ENCODE data around the gene AKNA.
A peak's percentile ranks its signal among the peaks of the same experiment; 100 is the strongest.

Gene AKNA, protein sequence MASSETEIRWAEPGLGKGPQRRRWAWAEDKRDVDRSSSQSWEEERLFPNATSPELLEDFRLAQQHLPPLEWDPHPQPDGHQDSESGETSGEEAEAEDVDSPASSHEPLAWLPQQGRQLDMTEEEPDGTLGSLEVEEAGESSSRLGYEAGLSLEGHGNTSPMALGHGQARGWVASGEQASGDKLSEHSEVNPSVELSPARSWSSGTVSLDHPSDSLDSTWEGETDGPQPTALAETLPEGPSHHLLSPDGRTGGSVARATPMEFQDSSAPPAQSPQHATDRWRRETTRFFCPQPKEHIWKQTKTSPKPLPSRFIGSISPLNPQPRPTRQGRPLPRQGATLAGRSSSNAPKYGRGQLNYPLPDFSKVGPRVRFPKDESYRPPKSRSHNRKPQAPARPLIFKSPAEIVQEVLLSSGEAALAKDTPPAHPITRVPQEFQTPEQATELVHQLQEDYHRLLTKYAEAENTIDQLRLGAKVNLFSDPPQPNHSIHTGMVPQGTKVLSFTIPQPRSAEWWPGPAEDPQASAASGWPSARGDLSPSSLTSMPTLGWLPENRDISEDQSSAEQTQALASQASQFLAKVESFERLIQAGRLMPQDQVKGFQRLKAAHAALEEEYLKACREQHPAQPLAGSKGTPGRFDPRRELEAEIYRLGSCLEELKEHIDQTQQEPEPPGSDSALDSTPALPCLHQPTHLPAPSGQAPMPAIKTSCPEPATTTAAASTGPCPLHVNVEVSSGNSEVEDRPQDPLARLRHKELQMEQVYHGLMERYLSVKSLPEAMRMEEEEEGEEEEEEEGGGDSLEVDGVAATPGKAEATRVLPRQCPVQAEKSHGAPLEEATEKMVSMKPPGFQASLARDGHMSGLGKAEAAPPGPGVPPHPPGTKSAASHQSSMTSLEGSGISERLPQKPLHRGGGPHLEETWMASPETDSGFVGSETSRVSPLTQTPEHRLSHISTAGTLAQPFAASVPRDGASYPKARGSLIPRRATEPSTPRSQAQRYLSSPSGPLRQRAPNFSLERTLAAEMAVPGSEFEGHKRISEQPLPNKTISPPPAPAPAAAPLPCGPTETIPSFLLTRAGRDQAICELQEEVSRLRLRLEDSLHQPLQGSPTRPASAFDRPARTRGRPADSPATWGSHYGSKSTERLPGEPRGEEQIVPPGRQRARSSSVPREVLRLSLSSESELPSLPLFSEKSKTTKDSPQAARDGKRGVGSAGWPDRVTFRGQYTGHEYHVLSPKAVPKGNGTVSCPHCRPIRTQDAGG (N-terminal part only)

DNA sequence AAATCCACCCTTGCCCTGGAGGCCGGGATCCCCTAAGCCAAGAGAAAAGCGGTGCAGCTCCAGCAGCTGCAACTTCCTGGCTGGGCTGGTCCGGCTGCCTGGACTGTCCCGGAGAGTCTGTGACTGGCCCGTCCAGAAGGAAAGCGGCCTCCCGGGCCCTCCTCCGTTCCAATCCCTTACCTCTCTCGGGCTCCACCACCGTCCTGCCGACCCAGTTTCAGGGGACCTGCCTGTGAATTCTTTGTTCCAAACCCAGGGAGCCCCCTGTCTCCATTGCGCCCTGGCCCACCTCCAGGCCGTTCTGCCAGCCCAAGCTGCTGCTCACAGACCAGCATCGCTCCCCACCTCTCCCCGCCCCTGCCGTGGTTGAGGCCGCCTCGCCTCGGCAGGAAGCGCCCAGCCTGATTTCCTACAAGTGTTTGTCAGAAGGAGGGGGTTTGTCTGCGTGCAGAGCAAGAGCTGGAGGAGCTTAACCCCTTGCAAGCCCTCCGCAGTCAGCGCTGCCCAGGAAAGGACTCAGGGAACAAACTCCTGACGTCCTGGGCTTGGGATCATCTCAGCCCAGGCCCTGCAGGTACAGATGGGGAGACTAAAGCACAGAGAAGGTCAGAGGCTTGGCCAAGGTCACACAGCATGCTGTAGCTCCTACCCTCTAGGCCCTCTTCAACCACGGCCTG is at the start of gene AKNA:
AKNA (minus strand) TSS at position 303 of the 677 bp plus-strand sequence. CDS start 6,649 bp downstream, outside the sequence.
- TF ChIP-seq, protein P1, sequence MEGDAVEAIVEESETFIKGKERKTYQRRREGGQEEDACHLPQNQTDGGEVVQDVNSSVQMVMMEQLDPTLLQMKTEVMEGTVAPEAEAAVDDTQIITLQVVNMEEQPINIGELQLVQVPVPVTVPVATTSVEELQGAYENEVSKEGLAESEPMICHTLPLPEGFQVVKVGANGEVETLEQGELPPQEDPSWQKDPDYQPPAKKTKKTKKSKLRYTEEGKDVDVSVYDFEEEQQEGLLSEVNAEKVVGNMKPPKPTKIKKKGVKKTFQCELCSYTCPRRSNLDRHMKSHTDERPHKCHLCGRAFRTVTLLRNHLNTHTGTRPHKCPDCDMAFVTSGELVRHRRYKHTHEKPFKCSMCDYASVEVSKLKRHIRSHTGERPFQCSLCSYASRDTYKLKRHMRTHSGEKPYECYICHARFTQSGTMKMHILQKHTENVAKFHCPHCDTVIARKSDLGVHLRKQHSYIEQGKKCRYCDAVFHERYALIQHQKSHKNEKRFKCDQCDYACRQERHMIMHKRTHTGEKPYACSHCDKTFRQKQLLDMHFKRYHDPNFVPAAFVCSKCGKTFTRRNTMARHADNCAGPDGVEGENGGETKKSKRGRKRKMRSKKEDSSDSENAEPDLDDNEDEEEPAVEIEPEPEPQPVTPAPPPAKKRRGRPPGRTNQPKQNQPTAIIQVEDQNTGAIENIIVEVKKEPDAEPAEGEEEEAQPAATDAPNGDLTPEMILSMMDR (IDR thresholded peaks at IDR 0.05) = no peak
- Mint-ChIP-seq H3K27me3 (ENCODE audit: low read depth, poor library complexity) (no peaks in the 10 kb centered on the region), H3K9me3 (no peaks in the 10 kb centered on the region), H3K27ac (peak within 1 kb of the TSS; percentile 49), H3K4me3 (peak within 1 kb of the TSS; percentile 83), H3K36me3 (ENCODE audit: low read depth) (no peaks in the 10 kb centered on the region), H3K4me1 (peaks cover 88% of the 10 kb centered on the region)
- DNase-seq = peak; percentile 75

DNA sequence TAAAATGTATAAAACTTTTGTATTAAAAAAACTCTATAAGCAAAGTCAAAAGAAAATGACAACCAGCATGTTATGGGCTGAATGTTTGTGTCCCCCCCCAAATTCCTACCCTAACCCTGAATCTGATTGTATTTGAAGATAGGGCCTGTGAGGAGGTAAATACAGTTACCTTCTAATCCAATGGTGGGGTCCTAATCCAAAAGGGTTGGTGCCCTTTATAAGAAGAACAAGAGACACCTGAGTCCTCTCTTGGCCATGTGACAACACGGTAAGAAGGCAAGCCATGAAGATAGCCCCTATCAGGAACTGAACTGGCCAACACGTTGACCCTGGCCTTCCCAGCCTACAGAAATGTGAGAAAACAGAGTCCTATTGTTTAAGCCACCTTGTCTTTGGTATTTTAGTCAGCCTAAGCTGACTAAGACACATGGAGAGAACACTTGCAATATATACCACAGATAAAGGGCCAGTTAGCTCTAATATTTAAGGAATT is 49.7 kb upstream of the AKNA start:
- TF ChIP-seq, protein P1 (IDR thresholded peaks at IDR 0.05) = no peak
- H3K27ac Mint-ChIP-seq = no peak overlapping the region
- no peak for DNase-seq
- no peaks in the 10 kb centered on the region for H3K9me3 Mint-ChIP-seq
- no peak overlapping the region for H3K4me3 Mint-ChIP-seq
- H3K36me3 Mint-ChIP-seq (ENCODE audit: low read depth) = no peaks in the 10 kb centered on the region
- no peaks in the 10 kb centered on the region for H3K4me1 Mint-ChIP-seq
- no peaks in the 10 kb centered on the region for H3K27me3 Mint-ChIP-seq (ENCODE audit: low read depth, poor library complexity)

DNA sequence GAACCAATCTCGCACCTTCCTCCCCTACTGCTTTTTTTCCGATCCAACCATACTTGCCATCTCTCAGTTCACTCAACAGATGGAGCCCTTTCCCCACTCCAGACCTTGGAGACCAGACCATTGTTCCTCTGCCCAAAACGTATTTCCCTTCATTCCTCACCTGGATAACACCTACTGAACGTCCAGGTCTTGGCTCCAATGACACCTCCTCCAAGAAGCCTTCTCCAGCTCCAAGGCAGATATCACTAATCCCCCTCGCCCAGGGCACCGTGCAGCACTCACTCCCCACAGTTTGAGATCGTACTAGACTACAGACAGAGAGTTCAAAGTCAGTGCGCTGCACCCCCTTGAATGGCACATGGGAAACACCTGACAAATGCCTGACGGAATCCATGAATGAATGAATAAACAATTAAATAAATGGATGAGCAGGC is 47.1 kb upstream of the AKNA start:
- DNase-seq = peak; percentile 20
- Mint-ChIP-seq H3K9me3 (no peaks in the 10 kb centered on the region), H3K27me3 (ENCODE audit: low read depth, poor library complexity) (peaks cover 3% of the 10 kb centered on the region), H3K4me3 (no peak overlapping the region), H3K27ac (no peak overlapping the region), H3K36me3 (ENCODE audit: low read depth) (no peaks in the 10 kb centered on the region), H3K4me1 (no peaks in the 10 kb centered on the region)
- TF ChIP-seq, protein P1 (IDR thresholded peaks at IDR 0.05) = peak; percentile 54

DNA sequence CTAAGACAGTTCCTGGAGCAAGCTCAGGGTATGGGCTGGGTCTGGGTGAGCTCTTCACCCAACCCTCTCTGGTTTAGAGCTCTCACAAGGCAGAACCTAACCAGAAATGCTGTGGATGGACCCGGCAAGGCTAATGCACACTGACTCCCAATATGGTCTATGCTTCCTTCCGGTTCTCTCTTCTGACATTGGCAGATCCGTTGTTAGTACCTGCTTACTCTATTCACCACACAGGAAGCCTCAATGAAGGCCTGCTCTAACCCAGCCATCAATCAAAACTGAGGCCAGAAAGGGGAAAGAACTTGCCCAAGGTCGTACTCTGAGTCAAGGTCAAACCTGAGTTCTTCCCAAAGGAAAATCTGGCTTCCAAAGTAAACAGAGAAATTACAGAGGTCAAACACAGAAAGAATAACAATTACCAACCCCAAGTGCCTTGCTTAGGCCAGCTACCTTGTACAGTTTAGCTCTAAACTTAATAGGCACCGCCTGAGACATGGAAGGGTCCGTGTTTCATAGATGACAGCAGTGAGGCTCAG is 46.0 kb upstream of the AKNA start:
- Mint-ChIP-seq H3K27me3 (ENCODE audit: low read depth, poor library complexity) (peaks cover 8% of the 10 kb centered on the region), H3K9me3 (no peaks in the 10 kb centered on the region), H3K36me3 (ENCODE audit: low read depth) (no peaks in the 10 kb centered on the region), H3K4me1 (no peaks in the 10 kb centered on the region), H3K4me3 (no peak overlapping the region), H3K27ac (no peak overlapping the region)
- TF ChIP-seq, protein P1 (IDR thresholded peaks at IDR 0.05) = no peak
- DNase-seq = no peak

DNA sequence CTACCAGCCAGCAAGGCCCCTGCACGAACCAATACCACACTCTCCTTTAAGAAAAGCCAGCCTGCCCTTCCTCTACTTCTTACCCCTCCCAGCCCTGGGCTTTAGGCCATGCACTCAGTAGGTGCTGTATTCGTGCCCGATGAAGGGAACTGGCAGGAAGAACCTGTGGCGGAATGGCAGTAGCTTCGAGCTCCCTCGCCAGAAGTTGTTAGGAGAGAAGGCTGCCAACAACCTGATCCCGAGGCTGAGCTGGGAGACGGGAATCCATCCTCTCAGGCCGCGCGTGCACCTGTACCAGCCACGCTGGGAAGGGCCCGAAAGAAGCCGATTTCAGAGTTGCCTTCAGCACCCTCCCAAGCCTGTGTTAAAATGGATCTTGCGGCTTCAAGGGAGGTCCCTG is 45.3 kb upstream of the AKNA start:
- Mint-ChIP-seq H3K36me3 (ENCODE audit: low read depth) (no peaks in the 10 kb centered on the region), H3K4me3 (no peak overlapping the region), H3K27me3 (ENCODE audit: low read depth, poor library complexity) (peaks cover 8% of the 10 kb centered on the region), H3K27ac (no peak overlapping the region), H3K9me3 (no peaks in the 10 kb centered on the region), H3K4me1 (no peaks in the 10 kb centered on the region)
- no peak for DNase-seq
- TF ChIP-seq, protein P1 (IDR thresholded peaks at IDR 0.05) = no peak

All from nephron progenitor cell (in vitro differentiated cells).